ENCODE data around the gene SMC5. TPM values are rescaled to one million over a fixed set of nuclear protein-coding genes. Genes with fewer than 3 reads are reported as not detected.

SMC5 gene
- total RNA-seq, 1 experiment from 2014 or later = 31.9 TPM

- H3K36me3 Mint-ChIP-seq (ENCODE audit: insufficient read depth, unreplicated experiment) = peaks cover 24% of the 10 kb centered on the region
- no peak overlapping the region for H3K27ac Mint-ChIP-seq (ENCODE audit: low read depth, unreplicated experiment)
- DNase-seq (ENCODE audit: unreplicated experiment) = peak; percentile 6
- no TSS peak for BruUV-seq (replicated peaks)
- ChIA-PET POLR2A (interaction anchor here (1.1 to 1.7 kb wide), 6 partner anchors 9 to 211 kb away, joined by 3 to 6 read pairs (median 4); no protein-coding TSS in a partner anchor), CTCF (interaction anchor here (0.6 to 3.6 kb wide), 10 partner anchors 14 to 212 kb away, joined by 3 to 19 read pairs (median 4); no protein-coding TSS in a partner anchor)
- no peak for TF ChIP-seq CTCF (IDR thresholded peaks at IDR 0.05; ENCODE audit: unreplicated experiment)
- H3K4me1 Mint-ChIP-seq (ENCODE audit: insufficient read depth, unreplicated experiment) = peaks cover 21% of the 10 kb centered on the region
- intact Hi-C loops (cut with micrococcal nuclease) = loop anchor here (5.0 kb wide), 1 partner anchor 39 kb away; no protein-coding TSS in a partner anchor
- no peak overlapping the region for H3K4me3 Mint-ChIP-seq (ENCODE audit: unreplicated experiment)
- H3K9me3 Mint-ChIP-seq (ENCODE audit: unreplicated experiment) = no peaks in the 10 kb centered on the region
- no peaks in the 10 kb centered on the region for H3K27me3 Mint-ChIP-seq (ENCODE audit: insufficient read depth, unreplicated experiment)
Observed at GRCh38 chr9:70390933-70391341, 132.2 kb downstream of the SMC5 start.

- peak; percentile 13 for TF ChIP-seq CTCF (IDR thresholded peaks at IDR 0.05; ENCODE audit: unreplicated experiment)
- Mint-ChIP-seq H3K27me3 (ENCODE audit: insufficient read depth, unreplicated experiment) (no peaks in the 10 kb centered on the region), H3K9me3 (ENCODE audit: unreplicated experiment) (no peaks in the 10 kb centered on the region), H3K36me3 (ENCODE audit: insufficient read depth, unreplicated experiment) (peaks cover 11% of the 10 kb centered on the region), H3K27ac (ENCODE audit: low read depth, unreplicated experiment) (no peak overlapping the region), H3K4me1 (ENCODE audit: insufficient read depth, unreplicated experiment) (peaks cover 21% of the 10 kb centered on the region), H3K4me3 (ENCODE audit: unreplicated experiment) (no peak overlapping the region)
- intact Hi-C loops (cut with micrococcal nuclease) = loop anchor here (5.0 kb wide), 1 partner anchor 40 kb away; no protein-coding TSS in a partner anchor
- peak; percentile 18 for DNase-seq (ENCODE audit: unreplicated experiment)
- ChIA-PET POLR2A (interaction anchor here (1.3 kb wide), 1 partner anchor 27 kb away, joined by 3 read pairs; no protein-coding TSS in a partner anchor), CTCF (interaction anchor here (0.8 to 3.6 kb wide), 3 partner anchors 16 to 211 kb away, joined by 3 to 19 read pairs (median 4); no protein-coding TSS in a partner anchor)
- BruUV-seq (replicated peaks) = no TSS peak
Observed at GRCh38 chr9:70392189-70392588, 133.4 kb downstream of the SMC5 start.

GRCh38 chr9:70392850-70393249 lies 134.1 kb downstream of the SMC5 start:
- ChIA-PET POLR2A (interaction anchor here (0.8 to 1.6 kb wide), 5 partner anchors 12 to 173 kb away, joined by 3 to 7 read pairs (median 3); partner anchors contain the start of gene KLF9), CTCF (interaction anchor here (0.5 to 0.9 kb wide), 5 partner anchors 9 to 608 kb away, joined by 3 to 5 read pairs (median 3); no protein-coding TSS in a partner anchor)
- Mint-ChIP-seq H3K27ac (ENCODE audit: low read depth, unreplicated experiment) (no peak overlapping the region), H3K36me3 (ENCODE audit: insufficient read depth, unreplicated experiment) (peaks cover 11% of the 10 kb centered on the region), H3K4me3 (ENCODE audit: unreplicated experiment) (no peak overlapping the region), H3K9me3 (ENCODE audit: unreplicated experiment) (no peaks in the 10 kb centered on the region), H3K4me1 (ENCODE audit: insufficient read depth, unreplicated experiment) (peaks cover 22% of the 10 kb centered on the region), H3K27me3 (ENCODE audit: insufficient read depth, unreplicated experiment) (no peaks in the 10 kb centered on the region)
- DNase-seq (ENCODE audit: unreplicated experiment) = no peak
- no TSS peak for BruUV-seq (replicated peaks)
- intact Hi-C loops (cut with micrococcal nuclease) = loop anchor here (5.0 kb wide), 1 partner anchor 41 kb away; no protein-coding TSS in a partner anchor
- no peak for TF ChIP-seq CTCF (IDR thresholded peaks at IDR 0.05; ENCODE audit: unreplicated experiment)

- CTCF ChIA-PET = no interaction called here
- TF ChIP-seq CTCF (IDR thresholded peaks at IDR 0.05; ENCODE audit: unreplicated experiment) = no peak
- POLR2A ChIA-PET = no interaction called here
- Mint-ChIP-seq H3K4me3 (ENCODE audit: unreplicated experiment) (no peak overlapping the region), H3K27me3 (ENCODE audit: insufficient read depth, unreplicated experiment) (no peaks in the 10 kb centered on the region), H3K27ac (ENCODE audit: low read depth, unreplicated experiment) (no peak overlapping the region), H3K9me3 (ENCODE audit: unreplicated experiment) (no peaks in the 10 kb centered on the region), H3K36me3 (ENCODE audit: insufficient read depth, unreplicated experiment) (peaks cover 11% of the 10 kb centered on the region), H3K4me1 (ENCODE audit: insufficient read depth, unreplicated experiment) (peaks cover 22% of the 10 kb centered on the region)
- BruUV-seq (replicated peaks) = no TSS peak
- no peak for DNase-seq (ENCODE audit: unreplicated experiment)
- intact Hi-C loops (cut with micrococcal nuclease) = no loop called here
Observed at GRCh38 chr9:70395652-70396051, 136.9 kb downstream of the SMC5 start.

All from MCF 10A (cell line).